Measurements from ENCODE around the gene RNPEPL1.
"Not testable (repeated sequence)": the region's sequence is repeated elsewhere in the genome, so short reads cannot be mapped to it uniquely, and the experiment has no call there.

Gene RNPEPL1

DNA sequence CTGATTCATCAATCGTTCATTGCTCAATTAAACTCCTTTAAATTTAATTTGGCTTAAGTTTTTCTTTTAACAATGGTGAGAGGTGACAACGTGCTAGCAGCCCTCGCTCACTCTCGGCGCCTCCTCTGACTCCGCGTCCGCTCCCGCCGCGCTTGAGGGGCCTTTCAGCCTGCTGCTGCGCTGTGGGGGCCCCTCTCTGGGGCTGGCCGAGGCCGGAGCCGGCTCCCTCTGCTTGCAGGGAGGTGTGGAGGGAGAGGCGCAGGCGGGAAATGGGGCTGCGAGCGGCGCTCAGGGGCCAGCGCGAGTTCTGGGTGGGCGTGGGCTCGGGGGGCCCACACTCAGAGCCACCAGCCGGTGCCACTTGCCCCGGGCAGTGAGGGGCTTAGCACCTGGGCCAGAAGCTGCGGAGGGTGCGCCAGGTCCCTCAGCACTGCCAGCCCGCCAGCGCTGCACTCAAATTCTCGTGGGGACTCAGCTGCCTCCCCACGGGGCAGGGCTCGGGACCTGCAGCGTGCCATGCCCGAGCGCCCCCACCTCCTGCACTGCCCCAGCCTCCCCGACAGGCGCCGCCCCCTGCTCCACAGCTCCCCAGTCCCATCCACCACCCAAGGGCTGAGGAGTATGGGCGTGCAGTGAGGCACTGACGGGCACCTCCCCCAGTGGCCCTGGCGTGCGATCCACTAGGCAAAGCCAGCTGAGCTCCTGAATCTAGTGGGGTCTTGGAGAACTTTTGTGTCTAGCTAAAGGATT lies 30.1 kb upstream of the RNPEPL1 start:
- DNase-seq = no peak

DNA sequence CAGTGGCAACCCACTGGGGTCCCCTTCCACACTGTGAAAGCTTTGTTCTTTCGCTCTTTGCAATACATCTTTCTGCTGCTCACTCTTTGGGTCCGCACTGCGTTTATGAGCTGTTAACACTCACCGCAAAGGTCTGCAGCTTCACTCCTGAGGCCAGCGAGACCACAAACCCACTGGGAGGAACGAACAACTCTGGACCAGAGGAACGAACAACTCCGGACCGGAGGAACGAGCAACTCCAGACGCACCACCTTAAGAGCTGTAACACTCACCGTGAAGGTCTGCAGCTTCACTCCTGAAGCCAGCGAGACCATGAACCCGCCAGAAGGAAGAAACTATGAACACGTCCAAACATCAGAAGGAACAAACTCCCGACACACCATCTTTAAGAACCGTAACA lies 29.2 kb upstream of the RNPEPL1 start:
- not testable (repeated sequence) for DNase-seq

DNA sequence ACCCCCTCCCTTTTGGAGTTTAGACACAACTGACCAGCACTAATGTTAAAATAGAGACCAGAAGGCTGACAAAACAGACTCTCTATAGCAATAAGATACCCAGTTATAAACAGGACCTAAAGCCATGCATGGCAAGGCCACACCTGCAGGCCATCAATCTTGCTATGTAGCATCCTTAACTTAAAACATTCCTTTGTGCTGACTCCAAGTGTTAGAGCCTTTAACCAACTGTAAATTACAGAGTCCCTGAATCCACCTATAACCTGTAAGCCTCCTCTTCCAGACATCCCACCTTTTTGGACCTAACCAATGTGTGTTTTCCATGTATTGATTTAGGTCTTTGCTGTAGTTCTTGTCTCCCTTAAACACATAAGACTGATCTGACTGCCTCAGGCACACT lies 28.4 kb upstream of the RNPEPL1 start:
- no peak for DNase-seq

DNA sequence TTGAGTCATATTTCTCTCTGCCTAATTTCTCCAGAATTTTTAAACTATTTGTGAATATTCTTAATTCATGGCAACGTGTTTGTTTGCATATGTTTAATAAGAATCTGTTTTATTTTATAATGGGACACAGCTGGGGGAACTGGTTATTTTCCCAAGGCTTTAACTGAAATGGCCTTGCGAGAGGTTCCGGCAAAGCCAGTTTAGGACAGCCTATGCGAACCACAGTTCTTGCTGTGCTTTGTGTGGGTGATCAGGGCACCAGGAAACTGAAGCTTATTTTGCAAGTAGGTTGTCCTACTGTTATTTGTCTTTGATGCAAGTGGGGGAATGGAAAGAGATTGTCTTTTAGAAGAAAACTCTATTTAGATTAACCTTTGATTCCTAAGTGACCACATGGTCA lies 17.0 kb upstream of the RNPEPL1 start:
- DNase-seq = no peak

DNA sequence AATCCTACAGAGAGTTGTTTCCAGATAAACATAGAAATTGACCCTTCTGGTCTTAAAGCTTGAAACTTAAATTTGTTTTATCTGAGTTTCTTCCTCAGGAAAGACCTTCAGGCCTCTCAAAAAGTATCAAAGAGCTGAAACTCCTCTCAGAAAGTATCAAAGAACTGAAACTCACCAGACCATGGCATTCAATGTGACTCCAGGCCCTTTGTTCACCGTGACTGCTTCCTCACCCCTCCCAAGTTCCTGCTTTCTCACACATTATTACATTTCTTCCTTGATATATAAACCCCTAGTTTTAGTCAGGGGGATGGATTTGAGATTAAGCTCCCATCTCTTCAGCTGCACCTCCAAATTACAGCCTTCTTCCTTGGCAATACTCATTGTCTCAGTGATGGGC lies 16.5 kb upstream of the RNPEPL1 start:
- DNase-seq = no peak

DNA sequence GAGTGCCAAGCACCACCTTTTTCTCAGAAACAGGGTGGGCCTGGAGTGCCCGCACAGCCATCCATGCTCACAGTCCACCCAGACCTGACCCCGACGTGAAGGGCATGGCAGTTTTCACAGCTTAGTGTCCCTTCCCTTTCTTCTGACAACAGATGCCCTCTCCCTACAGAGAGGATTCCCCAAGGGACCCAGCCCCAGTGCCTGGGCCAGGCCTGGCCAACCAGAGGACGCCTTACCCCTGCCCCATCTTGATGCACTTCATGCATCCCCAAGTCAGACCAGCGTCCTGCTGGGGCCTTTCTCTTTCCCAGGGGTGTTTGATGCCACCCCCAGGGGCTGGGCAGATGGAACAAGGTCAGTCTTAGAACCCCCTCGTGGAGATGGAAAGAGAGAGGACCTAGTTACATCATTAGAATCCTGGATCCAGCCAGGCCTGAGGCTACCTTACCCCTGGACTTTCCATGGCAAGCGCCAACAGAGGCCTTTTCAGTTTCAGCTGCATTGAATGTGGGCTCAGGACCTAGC lies 14.3 kb upstream of the RNPEPL1 start:
- no peak for DNase-seq

DNA sequence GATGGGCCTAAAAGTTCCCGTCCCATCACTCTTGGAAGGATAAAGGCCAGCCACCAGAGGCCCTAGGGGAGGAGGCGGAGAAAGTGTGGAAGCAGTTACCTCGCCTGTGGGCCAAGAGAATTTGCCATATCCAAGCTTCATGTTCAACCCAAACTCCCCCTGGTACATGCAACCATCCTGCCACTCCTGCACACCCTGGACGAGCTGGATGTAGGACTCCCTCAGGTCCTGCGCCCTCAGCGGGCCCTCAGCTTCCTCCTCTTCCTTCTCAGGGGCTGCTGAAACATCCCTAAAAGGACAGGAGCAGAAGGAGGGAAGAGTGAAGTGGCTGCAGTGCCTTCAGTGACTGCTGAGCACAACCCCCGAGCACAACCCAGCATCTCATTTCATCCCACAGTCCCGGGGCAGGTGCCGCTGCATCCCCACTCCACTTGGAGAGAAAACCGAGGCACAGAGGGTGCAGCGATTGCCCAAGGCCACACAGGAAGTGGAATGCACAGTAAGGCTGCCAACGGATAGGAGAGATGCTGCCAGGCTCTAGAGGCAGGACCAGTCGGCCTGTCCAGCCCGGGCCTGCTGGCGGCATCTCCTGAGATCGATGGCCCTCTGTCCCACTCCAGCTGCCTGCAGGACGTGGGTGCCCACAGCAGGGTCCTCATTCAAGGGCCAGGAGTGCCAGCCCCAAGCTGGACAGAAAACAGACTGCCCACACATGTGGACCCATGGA lies 13.4 kb upstream of the RNPEPL1 start:
- no peak for DNase-seq

DNA sequence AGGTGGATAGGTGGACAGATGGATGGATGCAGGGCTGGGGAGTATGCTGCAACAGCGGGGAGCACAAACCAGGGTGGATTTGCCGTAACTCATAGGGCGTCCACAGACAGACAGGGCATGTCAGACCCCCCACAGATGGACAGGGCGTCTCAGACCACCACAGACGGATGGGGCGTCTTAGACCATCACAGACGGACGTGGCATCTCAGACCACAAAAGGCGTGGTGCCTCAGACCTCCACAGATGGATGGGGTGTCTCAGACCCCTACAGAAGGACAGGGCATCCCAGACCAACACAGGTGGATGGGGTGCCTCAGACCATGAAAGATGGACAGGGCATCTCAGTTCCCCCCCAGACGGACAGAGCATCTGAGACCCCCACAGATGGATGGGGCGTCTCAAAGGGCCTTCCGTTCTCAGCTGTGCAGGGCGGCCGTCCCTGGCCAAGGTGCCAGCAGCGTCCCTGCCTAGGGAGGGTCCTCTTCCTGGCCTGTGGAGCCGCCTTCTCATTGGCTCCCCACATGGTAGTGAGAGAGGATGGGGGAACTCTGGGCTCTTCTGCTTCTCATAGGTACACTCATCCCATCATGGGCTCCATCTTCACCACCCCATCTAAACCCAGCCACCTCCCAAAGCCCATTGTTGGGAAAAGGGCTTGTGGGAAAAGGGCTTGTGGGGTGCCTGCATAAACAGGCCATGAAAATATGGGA lies 12.6 kb upstream of the RNPEPL1 start:
- no peak for DNase-seq

DNA sequence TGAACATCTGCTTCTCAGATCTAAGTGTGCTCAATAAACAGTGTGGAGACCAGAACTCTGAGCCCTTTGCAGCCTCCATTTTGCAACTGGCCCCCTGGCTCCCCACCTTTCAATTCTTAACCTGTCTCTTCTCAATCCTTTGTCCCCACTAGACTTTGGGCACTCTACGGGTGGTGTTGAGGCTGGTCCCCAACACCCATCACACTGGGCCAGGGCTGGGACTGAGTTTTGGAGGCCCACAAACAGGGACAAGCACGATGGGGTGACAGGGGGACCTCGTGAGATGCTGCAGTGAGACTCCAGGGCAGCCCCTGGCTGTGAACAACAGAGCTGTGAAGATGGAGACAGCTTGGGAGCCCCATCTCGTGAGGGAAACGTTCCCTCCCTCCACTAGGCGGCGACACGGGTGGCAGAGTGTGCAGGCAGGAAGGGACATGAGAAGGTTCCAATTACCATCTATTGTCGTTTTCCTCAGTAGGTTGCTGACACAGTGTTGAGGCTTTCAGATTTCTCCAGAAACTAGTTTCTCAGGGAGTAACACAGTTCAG lies 11.7 kb upstream of the RNPEPL1 start:
- peak; percentile 54 for DNase-seq

DNA sequence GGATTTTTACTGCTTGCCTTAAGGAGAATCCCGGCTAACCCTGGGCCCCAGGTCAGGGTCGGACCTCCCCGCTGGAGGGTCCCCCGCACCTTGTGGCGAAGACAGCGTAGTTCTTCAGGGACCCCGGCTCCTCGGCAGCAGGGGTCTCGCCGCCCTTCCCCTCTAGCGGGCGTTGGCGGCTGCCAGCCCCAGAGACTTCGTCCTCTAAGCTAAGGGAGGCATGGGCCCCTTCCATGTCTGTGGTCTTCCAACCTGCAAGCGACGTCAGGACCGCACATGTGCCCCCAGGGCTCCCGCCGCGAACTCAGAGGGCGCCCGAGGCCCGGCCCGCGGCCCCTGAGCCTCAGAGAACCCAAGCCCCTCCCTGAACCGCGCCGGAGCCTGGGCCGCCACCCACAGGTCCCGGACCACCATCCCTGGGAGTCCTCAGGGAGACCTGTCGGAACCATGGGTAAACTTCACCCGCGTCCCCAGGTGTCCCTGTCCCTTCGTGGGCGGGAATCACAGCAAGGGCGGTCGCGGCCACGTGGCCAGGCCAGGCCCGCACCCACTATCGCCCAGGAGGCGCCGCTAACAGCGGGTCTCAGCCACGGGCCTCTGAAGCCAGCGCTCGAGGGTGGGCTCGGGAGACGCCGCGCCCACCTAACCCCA lies 11.1 kb upstream of the RNPEPL1 start:
- DNase-seq = peak; percentile 52

DNA sequence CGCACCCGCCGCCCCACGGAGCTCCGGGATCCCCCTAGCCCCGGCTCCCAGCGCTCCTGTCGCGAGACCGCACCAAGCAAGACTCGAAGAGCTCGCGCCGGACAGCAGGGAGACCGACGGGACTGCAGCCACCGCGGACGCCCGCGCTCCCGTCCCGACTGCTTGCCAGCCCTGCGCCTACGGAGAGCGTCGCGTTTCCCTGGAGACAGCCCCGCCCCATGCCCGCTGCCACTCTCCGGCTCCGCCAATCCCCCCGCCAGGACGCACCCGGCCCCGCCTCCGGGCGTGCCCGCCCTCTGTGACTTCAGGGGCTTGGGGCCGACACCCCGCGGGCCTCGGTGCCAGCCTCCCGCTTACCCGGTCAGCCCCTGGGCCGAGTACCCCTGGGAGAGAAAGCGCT lies 10.5 kb upstream of the RNPEPL1 start, which contains the start of gene ANKMY1:
Gene ANKMY1, minus strand, starts transcription at position 181 of the 400 bp plus-strand sequence. CDS start 653 bp downstream, outside the sequence.
- DNase-seq = peak; percentile 76

DNA sequence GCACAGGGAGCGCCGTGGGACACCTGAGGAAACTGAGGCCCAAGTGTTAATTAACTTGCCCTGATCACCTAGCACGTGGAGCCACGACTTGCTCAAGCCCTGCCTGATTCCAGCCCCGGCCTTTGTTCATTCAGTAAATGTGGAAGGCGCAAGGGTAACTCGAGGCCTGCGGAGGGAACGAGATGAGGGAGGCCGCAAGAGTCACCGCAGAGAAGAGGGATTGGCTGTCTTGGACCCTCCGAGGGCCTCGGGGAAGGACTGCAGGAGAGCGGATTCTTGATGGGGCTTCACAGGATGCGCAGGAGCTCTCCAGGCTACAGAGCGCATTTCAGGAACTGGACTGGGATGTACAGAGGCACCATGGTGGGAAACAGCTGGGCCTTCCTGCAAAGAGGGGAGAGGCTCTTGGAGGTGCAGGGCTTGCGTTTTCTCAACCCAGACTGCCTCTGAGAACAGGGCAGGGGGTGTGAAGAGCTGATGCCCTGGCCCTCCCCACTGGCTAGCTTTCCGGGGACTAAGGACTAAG lies 10.0 kb upstream of the RNPEPL1 start:
- DNase-seq = peak; percentile 42

DNA sequence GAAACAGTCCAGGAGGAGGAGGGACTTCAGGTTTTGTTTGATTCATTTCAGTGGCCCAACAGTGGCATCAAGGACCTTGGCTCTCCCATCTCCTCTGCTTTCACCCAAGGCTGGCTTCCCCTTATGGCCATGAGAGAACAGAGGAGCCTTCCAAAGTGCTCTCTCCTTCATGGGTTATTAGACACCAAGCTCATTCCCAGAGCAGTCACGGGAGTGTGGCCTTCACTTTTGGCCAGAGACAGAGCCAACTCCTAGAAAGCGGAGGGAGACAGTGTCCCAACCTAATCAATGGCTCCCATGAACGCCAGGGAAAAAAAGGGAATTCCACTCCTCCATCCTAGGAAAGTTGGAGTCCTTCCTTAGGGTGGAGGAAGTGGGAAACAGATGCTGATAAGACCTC lies 9.0 kb upstream of the RNPEPL1 start:
- DNase-seq = no peak

DNA sequence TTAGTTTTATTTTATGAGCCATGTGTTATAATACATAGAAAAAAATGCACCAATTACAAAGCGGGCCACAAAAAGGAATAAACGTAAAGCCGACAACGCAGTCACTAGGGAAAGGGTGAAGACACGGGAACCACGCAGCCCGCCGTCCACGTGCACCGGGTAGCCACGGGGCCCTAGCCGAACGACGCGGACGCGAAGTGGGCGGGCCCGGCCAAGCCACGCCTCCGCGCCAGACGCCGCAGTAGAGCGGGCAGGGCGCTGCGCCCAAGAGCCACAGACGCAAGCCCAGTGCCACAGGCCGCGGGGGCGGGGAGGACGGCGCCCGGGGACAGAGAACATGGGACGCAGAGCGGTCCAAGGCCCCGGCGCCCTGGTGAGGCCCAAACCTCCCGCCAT lies 8.2 kb upstream of the RNPEPL1 start, which contains the start of gene DUSP28:
Gene DUSP28, plus strand, starts transcription at position 274 of the 396 bp plus-strand sequence. CDS start 328 bp downstream, outside the sequence.
- peak; percentile 90 for DNase-seq

DNA sequence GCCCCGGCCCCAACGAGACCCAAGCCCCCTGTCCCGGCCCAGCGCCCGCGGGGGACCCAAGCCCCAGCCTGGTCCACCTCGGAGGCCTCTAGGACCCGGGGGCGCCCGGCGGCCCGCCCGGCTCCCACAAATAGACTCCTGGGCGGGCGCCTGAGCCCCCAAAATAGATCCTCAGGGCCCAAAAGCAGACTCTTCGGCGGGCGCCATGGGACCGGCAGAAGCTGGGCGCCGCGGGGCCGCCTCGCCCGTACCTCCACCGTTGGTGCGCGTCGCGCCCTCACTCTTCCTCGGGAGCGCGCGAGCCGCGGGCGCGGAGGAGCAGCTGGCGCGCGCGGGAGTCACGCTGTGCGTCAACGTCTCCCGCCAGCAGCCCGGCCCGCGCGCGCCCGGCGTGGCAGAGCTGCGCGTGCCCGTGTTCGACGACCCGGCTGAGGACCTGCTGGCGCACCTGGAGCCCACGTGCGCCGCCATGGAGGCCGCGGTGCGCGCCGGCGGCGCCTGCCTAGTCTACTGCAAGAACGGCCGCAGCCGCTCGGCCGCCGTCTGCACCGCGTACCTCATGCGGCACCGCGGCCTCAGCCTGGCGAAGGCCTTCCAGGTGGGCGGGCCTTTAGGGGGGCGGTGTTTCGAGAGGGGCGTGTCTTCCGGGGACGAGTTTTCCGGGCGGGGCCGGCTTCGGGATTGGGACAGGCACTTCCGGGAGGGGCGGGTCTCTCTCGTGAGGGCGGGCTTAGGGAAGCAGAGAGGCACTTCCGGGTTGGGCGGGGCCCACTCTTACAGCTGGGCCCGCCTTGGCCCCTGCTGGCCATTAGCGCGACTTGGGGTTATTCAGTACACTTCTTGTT lies 7.6 kb upstream of the RNPEPL1 start:
- peak; percentile 100 for DNase-seq

DNA sequence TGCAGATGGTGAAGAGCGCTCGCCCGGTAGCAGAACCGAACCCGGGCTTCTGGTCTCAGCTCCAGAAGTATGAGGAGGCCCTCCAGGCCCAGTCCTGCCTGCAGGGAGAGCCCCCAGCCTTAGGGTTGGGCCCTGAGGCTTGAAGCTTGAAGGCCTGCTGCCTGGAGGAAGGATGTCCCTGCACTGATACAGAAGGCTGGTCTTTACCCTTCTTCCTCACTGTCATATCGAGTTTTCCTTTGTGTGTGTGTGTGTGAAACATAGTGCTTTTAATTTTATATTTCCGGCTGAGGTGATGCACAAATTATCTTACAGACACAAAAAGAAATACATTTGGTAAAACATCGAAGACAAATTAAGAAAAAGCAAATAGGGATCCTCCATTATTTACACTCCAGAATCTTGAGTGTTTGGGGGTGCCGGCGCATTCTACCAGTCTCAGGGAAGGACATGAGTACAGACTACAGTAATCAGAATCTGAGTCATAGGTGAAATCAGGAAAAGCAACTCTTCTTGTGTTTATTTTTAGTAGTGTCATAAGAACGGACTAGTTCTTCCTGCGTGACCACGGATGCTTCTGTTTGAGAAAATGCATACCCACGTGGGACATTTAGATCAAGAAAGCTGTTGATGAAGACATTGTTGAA lies 6.8 kb upstream of the RNPEPL1 start:
- no peak for DNase-seq

DNA sequence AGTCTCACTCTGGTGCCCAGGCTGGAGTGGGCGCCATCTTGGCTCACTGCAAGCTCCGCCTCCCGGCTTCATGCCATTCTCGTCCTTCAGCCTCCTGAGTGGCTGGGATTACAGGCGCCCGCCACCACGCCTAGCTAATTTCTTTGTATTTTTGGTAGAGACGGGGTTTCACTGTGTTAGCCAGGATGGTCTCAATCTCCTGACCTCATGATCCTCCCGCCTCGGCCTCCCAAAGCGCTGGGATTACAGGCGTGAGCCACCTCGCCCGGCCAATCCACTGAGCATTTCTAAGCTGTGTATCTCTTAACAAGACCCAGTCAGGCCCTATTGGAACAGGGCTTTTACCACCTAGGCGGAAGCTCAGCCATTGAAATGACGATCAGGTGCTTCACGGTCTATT lies 5.1 kb upstream of the RNPEPL1 start:
- not testable (repeated sequence) for DNase-seq

DNA sequence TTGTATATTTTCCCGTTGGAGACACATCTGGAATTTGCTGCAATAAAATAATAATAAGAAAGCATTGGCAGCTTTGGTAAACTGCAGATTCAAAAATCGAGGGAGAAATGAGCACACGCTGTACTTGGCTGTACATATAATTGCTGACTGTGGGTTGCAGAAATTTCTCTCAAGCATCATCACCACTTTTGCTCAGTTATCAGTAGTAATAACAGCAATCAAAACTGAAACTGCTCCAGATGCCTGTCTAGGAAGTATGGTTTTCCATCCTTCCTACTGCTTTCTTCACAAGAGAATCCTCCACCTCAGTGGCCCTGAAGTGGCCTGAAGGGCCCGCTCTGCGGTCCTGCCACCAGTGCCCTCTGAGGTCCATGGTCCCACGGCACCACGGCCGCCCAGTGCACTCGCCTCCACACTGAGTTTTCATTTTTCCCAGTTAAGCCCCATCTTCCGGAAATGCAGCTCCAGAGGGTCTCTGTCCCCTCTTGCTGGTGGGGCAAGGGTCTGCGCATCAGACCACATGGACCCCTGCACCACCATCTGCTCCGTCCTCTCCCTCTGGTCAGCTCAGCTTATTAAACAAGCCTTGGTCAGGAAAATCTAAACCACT lies 4.2 kb upstream of the RNPEPL1 start:
- no peak for DNase-seq

DNA sequence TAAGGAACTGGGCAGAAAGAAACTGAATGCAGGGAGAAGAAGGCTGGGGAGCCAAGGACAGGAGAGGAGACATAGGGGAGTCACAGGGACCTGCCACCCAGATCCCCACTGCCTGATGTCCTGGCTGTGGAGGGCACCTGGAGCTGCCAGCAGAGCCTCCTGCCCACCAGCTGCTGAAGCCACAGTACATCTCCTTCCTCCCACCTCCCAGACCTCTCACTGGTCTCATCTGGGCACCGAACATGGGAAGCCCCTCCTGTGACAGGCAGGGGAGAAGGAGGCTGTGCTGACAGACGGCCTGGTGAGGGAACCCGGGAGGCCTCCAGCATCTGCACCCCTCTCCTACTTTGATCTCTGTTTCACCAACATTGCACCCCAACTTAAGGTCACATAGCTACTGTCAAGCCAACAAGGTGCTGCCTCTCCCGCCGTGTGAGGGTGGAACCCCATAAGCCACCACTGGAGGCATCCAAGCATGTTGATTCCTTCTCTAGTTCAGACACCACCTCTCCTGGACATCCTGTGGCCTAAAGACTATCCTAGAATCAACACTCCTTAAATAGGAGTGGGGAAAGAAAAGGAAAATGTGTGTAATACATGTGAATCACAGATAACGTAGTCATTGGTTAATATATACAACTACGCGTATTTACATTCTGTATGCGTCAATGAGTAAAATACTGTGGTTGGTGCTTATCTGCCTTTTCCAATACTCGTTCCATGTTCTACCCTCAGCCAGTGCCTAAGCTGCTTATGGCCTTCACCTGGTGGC lies 3.5 kb upstream of the RNPEPL1 start:
- DNase-seq = no peak

Measured in right forelimb (tissue), 1 donor.